AG04449 (cell line): ENCODE results near the gene COL23A1.

Experiments used
- CTCF ChIA-PET: fragments of 350-600 bp; formaldehyde crosslinking; extraction: SDS; loops from one replicate; lab custom pipeline; 2021; ENCODE audit warnings: antibody characterized with exemption; lab: Yijun Ruan, JAX
- POLR2A ChIA-PET: fragments of 400-600, 350-600 bp; formaldehyde crosslinking; extraction: SDS; loops from one replicate; lab custom pipeline; 2020; ENCODE audit warnings: antibody characterized with exemption, inconsistent platforms; lab: Yijun Ruan, JAX
- DNase-seq: peaks from one replicate; pipeline ENCODE4 v3.0.0-alpha.2; 2010; ENCODE audit warnings: low read depth, low spot score
- H3K4me3 ChIP-seq: 2 replicates; pipeline ENCODE4 v1.5.1; 2011; ENCODE audit warnings: low read depth, mild to moderate bottlenecking, control low read depth, low read length
- TF ChIP-seq, protein P1 (sequence below): IDR thresholded peaks from one replicate; pipeline ENCODE4 v1.5.1; 2011; ENCODE audit warnings: mild to moderate bottlenecking, moderate library complexity, low read length, control low read depth, inconsistent platforms; ENCODE audit not compliant: insufficient read depth; ENCODE audit errors: missing control alignments

COL23A1 gene

DNA sequence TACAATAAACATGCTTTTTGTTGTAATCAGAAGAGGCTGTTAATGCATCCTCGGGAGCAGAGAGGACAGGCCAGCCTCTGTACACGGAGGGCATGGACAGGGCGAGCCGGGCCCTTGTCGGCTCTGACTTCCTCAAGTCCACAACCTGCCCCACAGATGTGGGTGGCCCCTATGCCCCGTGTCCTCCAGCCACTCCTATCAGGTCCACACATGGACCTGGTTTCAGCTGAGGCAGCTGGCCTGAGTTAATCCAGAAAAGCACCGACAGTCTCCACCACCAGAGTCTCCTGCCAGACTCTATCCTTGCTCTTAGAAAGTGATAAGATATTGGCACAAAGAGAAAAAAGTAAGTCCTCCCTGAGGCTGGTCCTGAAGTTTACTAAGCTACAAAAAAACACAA, 305.2 kb downstream of the COL23A1 start:
- POLR2A ChIA-PET, result no interaction called here
- CTCF ChIA-PET, result interaction anchor here (1.2 kb wide), 1 partner anchor 10 kb away, joined by 4 read pairs; no protein-coding TSS in a partner anchor
- TF ChIP-seq, protein P1, sequence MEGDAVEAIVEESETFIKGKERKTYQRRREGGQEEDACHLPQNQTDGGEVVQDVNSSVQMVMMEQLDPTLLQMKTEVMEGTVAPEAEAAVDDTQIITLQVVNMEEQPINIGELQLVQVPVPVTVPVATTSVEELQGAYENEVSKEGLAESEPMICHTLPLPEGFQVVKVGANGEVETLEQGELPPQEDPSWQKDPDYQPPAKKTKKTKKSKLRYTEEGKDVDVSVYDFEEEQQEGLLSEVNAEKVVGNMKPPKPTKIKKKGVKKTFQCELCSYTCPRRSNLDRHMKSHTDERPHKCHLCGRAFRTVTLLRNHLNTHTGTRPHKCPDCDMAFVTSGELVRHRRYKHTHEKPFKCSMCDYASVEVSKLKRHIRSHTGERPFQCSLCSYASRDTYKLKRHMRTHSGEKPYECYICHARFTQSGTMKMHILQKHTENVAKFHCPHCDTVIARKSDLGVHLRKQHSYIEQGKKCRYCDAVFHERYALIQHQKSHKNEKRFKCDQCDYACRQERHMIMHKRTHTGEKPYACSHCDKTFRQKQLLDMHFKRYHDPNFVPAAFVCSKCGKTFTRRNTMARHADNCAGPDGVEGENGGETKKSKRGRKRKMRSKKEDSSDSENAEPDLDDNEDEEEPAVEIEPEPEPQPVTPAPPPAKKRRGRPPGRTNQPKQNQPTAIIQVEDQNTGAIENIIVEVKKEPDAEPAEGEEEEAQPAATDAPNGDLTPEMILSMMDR, result no peak
- H3K4me3 ChIP-seq, result no peak overlapping the region
- no peak for DNase-seq

- TF ChIP-seq, protein P1, result no peak
- no peak for DNase-seq
- POLR2A ChIA-PET, result no interaction called here
- H3K4me3 ChIP-seq, result no peak overlapping the region
- CTCF ChIA-PET, result interaction anchor here (1.2 kb wide), 1 partner anchor 9 kb away, joined by 4 read pairs; no protein-coding TSS in a partner anchor
These were observed 306.0 kb downstream of the COL23A1 start for GRCh38 chr5:178284093-178284675.

DNA sequence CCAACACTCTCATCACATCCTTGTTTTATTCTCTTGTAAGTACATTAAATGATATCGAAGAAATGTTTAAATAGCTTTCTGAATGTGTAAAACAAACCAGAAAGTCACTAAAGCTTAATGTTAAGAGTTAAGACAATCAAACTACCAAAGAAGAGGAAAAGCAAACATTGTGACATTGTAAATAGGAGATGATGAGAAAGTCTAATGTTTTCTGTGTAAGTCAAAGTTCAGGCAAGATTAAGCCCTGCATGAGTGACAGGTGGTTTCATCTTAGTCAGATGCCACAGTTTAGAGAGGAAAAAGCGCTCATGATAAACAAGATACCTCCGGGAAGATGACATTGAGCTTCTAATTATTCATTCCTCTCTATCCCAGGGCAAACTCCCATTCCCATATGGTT, 306.7 kb downstream of the COL23A1 start:
- DNase-seq, result no peak
- ChIA-PET CTCF (no interaction called here), POLR2A (no interaction called here)
- TF ChIP-seq, protein P1, result no peak
- H3K4me3 ChIP-seq, result no peak overlapping the region

- ChIA-PET CTCF (interaction anchor here (2.1 kb wide), 1 partner anchor 1212 kb away, joined by 9 read pairs; no protein-coding TSS in a partner anchor), POLR2A (no interaction called here)
- TF ChIP-seq, protein P1, result no peak
- no peak overlapping the region for H3K4me3 ChIP-seq
- no peak for DNase-seq
These were observed 307.8 kb downstream of the COL23A1 start for GRCh38 chr5:178282391-178282790.

DNA sequence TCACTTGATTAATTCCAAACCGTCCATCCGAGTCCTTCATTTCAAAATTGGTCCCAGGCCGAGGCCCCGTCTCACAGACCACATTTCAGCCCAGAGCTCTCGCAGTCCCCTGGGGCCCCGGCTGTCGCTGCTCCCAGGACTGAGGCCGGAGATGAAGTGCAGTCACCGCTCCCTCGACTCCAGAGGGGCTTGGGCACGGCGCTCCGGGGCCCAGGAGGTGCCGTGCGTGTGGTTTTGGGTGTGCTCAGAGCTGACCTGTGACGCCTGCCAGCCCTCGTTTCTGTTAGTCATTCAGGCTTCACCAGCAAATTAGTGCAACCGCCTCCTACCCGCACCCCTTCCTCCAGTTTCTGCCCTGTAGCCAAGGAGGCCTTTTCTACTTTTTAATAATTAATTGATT, 308.9 kb downstream of the COL23A1 start:
- no peak overlapping the region for H3K4me3 ChIP-seq
- TF ChIP-seq, protein P1, result no peak
- CTCF ChIA-PET, result interaction anchor here (0.9 to 2.1 kb wide), 3 partner anchors 270 to 1213 kb away, joined by 3 to 9 read pairs (median 5); partner anchors contain the start of gene COL23A1
- POLR2A ChIA-PET, result no interaction called here
- DNase-seq, result no peak

- TF ChIP-seq, protein P1, result no peak
- no peak for DNase-seq
- ChIA-PET CTCF (interaction anchor here (0.6 to 2.1 kb wide), 5 partner anchors 9 to 1213 kb away, joined by 3 to 9 read pairs (median 5); no protein-coding TSS in a partner anchor), POLR2A (no interaction called here)
- no peak overlapping the region for H3K4me3 ChIP-seq
These were observed 309.6 kb downstream of the COL23A1 start for GRCh38 chr5:178280631-178281030.
